ENCODE measurements around the gene TNNI3.

Gene TNNI3

GRCh38 chr19:55146078-55146704 is 11.3 kb downstream of the TNNI3 start:
- peak in 1 of 5 donors; percentile 34 for DNase-seq

GRCh38 chr19:55145232-55145631 is 12.3 kb downstream of the TNNI3 start:
- DNase-seq: no peak

DNA sequence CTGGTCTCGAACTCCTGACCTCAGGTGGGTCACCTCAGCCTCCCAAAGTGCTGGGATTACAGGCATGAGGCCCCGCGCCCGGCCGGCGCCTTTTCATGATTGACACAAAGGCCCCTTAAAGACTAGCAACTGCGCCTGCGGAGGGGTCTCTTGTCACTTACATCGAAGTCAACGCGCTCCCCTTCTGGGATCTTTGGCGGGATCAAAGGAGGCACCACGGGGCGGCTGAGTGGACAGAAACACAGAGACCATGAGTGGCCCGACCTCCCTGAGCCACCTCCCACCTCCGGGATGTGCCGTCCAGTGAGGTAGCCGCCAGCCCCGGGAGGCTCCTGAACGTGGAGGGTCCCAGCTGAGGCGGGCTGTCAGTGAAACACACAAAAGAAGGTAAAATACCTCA is 15.8 kb downstream of the TNNI3 start:
- no peak for DNase-seq

GRCh38 chr19:55137915-55138314 is 19.6 kb downstream of the TNNI3 start:
- DNase-seq: no peak

- no peak for DNase-seq
Measured at GRCh38 chr19:55136399-55137102, 21.0 kb downstream of the TNNI3 start.

DNA sequence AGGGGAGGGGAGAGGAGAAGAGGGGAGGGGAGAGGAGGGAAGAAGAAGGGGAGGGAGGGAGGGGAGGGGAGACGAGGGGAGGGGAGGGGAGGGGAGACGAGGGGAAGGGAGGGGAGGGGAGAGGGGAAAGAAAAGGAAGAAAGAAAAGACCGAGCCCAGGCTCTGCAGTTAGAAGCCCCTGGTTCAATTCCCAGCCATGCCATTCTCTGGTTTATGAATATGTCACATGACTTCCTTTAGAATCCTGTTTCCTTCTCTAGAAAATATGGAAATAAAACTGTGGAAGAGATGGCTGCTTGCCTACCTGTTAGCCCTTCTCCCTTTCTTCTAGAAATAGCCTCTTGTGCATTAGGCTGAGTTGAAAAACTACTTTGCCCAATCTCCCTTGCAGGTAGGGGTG is 22.8 kb downstream of the TNNI3 start:
- no peak for DNase-seq

DNA sequence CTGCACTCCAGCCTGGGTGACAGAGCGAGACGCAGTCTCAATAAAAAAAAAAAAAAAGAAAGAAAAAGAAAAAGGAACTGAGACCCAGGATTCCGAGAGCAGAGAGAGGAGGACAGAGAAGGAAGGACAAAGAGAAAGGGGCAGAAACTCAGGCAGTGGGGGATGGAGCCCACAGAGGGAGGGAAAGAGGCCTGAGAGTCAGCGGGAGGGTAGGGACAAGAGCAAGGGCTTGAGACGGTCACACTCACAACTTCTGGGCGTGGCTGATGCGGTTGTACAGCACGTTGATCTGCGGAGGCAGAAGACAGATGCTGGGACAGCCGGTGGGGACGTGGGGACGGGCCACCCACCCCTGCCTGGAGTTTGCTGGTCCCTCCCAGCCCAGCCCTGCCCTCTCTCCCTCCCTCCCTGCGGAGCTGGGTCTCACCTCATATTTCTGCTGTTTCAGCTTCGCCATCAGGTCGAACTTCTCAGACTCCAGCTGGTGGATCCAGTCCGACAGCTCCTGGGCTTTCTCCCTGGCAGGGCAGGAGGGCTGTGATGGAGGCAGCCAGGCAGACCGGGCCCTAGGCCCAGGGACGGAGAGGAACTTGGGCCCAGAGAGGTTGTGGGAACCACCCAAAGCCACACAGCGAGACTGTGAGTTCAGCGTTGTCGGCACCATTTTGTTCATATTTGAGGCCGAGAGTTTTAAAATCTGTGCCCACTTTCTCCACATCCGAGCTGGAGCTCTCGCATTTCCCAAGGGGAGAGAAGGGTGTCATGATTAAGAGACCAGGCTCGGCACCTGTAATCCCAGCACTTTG is 23.7 kb downstream of the TNNI3 start:
- no peak for DNase-seq

DNA sequence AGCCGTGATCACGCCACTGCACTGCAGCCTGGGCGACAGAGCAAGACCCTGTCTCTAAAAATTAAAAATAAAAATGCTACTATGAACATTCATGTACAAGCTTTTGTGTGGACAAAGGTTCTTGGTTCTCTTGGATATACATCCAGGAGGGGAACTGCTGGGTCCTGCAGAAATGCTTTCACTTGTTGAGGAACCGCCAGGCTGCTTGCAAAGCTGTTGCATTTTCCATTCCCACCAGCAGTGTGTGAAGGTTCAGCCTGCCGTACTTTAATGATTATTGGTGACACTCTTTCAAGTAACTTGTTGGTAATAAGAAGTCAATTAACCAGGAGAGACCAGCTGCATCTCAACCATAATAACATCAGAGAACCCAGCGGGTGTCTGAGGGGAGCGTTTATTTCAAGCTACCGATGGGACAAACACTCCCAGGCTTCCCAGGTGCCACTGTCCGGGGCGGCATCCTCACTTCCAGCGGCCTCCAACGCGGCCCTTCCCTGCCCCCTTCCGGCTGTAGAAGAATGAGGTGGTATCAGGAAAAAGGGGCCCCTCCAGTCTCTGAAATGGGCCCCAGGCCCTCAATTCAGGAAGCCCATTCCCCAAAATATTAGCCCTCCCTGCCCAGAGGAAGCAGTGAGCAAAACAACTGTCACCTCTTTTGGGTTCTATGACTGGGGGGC is 24.9 kb downstream of the TNNI3 start:
- DNase-seq: no peak

GRCh38 chr19:55131421-55131820 is 26.1 kb downstream of the TNNI3 start:
- no peak for DNase-seq

DNA sequence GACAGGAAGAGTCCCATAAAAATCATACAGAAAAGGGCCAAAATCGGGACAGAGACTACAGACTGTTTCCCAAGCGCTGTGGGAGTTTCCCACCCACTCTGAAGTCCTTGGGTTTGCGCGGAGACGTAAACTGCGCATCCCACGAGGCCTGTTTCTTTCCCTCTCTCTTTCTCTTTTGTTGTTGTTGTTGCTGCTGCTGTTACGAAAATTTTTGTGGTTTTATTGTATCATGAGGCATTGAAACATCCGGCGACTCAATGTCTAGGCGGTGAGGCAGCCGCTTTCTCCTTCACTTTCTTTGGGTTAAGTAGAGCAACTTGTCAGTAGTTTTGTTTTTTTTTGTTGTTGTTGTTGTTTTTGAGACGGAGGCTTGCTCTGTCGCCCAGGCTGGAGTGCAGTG is 38.5 kb downstream of the TNNI3 start:
- DNase-seq: peak in 1 of 5 donors; percentile 24

GRCh38 chr19:55118401-55118991 is 39.0 kb downstream of the TNNI3 start:
- peak in 1 of 5 donors; percentile 33 for DNase-seq

DNA sequence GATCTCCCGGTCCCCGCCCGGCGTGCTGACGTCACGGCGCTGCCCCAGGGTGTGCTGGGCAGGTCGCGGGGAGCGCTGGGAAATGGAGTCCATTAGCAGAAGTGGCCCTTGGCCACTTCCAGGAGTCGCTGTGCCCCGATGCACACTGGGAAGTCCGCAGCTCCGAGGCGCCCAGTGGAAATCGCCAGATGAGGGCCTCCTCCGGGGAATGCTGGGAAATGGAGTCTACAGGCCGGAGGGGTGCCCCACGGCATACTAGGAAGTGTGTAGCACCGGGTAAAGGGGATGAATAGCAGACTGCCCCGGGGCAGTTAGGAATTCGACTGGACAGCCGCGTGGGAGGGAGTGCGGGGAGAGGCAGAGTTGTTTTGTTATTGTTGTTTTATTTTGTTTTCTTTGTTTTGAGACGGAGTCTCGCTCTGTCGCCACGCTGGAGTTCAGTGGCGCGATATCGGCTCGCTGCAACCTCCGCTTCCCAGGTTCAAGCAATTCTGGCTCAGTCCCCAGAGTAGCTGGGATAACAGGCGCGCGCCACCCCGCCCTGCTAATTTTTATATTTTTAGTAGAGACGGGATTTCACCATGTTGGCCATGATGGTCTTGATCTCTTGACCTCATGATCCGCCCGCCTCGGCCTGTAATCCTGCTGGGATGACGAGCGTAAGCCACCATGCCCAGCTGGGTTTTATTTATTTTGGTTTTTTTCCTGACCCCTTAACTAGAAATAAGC is 39.7 kb downstream of the TNNI3 start:
- DNase-seq: peak; percentile 93 to 99 (median 96)

GRCh38 chr19:55116859-55117662 is 40.5 kb downstream of the TNNI3 start, which contains the start of gene PPP1R12C:
TSS of gene PPP1R12C (minus strand) at chr19:55117637. CDS start at chr19:55117543, 94 bp downstream.
- DNase-seq: no peak

- peak in 4 of 5 donors; percentile 41 to 64 (median 42) for DNase-seq
Measured at GRCh38 chr19:55116232-55116858, 41.2 kb downstream of the TNNI3 start.

DNA sequence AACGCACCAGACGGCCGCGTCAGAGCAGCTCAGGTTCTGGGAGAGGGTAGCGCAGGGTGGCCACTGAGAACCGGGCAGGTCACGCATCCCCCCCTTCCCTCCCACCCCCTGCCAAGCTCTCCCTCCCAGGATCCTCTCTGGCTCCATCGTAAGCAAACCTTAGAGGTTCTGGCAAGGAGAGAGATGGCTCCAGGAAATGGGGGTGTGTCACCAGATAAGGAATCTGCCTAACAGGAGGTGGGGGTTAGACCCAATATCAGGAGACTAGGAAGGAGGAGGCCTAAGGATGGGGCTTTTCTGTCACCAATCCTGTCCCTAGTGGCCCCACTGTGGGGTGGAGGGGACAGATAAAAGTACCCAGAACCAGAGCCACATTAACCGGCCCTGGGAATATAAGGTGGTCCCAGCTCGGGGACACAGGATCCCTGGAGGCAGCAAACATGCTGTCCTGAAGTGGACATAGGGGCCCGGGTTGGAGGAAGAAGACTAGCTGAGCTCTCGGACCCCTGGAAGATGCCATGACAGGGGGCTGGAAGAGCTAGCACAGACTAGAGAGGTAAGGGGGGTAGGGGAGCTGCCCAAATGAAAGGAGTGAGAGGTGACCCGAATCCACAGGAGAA is 42.0 kb downstream of the TNNI3 start:
- no peak for DNase-seq

- no peak for DNase-seq
Measured at GRCh38 chr19:55114566-55115145, 42.9 kb downstream of the TNNI3 start.

GRCh38 chr19:55113570-55114039 is 43.9 kb downstream of the TNNI3 start:
- DNase-seq: no peak

DNA sequence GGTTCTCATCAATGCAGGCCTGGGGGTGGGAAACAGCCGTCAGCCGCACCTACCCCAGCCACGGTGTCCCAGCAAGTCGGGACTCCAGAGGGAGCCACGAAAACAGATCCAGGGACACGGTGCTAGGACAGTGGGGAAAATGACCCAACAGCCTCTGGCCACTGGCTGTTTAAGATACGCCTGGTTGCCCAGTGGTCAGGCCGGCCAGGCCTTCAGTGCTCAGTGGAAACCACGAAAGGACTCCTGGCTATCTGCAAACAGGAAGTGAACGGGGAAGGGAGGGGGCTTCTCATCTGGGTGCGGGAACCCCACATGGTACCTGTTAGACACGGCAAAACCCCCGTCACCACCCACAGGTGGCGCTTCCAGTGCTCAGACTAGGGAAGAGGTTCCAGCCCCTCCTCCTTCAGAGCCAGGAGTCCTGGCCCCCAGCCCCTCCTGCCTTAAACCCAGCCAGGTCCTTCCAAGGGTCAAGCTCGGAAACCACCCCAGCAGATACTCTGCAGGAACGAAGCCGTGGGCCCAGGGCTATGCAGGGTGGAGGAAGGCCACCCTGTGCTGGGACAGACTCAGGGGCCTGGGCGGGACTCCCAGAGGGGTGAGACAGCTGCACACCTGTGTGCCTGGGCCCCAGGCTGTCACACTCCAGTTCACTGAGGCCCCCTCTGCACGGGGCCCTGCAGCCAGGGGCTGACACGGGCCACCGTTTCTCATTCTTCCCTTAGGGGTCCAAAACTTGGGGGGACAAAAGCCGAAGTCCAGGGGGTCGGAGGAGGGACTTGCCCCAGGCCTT is 44.6 kb downstream of the TNNI3 start:
- DNase-seq: no peak
